GM23338 (cell line): Measurements from ENCODE around the gene IL24. TPM values are rescaled to one million over a fixed set of nuclear protein-coding genes. Genes with fewer than 3 reads are reported as not detected.

Experiments used
- ATAC-seq: fragments of 200-7000 bp; cut with Tn5 transposase; 3 replicates; pipeline ENCODE4 v1.9.1; 2020
- DNase-seq: peaks from one replicate; pipeline ENCODE4 v3.0.0-alpha.2; 2015; ENCODE audit warnings: low spot score
- H2AFZ ChIP-seq: fragments of 200-600 bp; sonication (generic); 2 replicates; pipeline ENCODE4 v1.8.0; 2016; ENCODE audit warnings: antibody characterized with exemption, mild to moderate bottlenecking, moderate library complexity
- H3F3A ChIP-seq: fragments of 200-600 bp; sonication (generic); replicated peaks from 2 replicates; pipeline ENCODE4 v1.8.0; 2017; ENCODE audit warnings: antibody characterized with exemption, mixed run types, low read depth
- H3K27ac ChIP-seq: fragments of 200-600 bp; sonication (generic); 2 replicates; pipeline ENCODE4 v1.6.1; 2016; ENCODE audit warnings: low read depth
- H3K27me3 ChIP-seq: fragments of 200-600 bp; sonication (generic); 2 replicates; pipeline ENCODE4 v1.8.0; 2016; ENCODE audit warnings: mild to moderate bottlenecking, mixed run types, moderate library complexity; ENCODE audit not compliant: insufficient read depth
- H3K36me3 ChIP-seq: fragments of 200-600 bp; sonication (generic); 2 replicates; pipeline ENCODE4 v1.8.0; 2016; ENCODE audit warnings: mild to moderate bottlenecking; ENCODE audit not compliant: insufficient read depth
- H3K4me1 ChIP-seq: fragments of 200-600 bp; sonication (generic); 2 replicates; pipeline ENCODE4 v1.8.0; 2016; ENCODE audit warnings: mild to moderate bottlenecking, moderate library complexity; ENCODE audit not compliant: insufficient read depth
- H3K4me2 ChIP-seq: fragments of 200-600 bp; sonication (generic); 2 replicates; pipeline ENCODE4 v1.7.1; 2017; ENCODE audit warnings: mixed run types
- H3K4me3 ChIP-seq: fragments of 200-600 bp; sonication (generic); 2 replicates; pipeline ENCODE4 v1.6.1; 2016; ENCODE audit warnings: mixed run types
- H3K79me2 ChIP-seq: fragments of 200-600 bp; sonication (generic); replicated peaks from 2 replicates; pipeline ENCODE4 v1.8.0; 2017; ENCODE audit warnings: mild to moderate bottlenecking; ENCODE audit not compliant: insufficient read depth
- H3K9me2 ChIP-seq: fragments of 200-600 bp; sonication (generic); 2 replicates; pipeline ENCODE4 v1.8.0; 2017; ENCODE audit not compliant: insufficient read depth
- H4K20me1 ChIP-seq: fragments of 200-600 bp; sonication (generic); replicated peaks from 2 replicates; pipeline ENCODE4 v1.8.0; 2017; ENCODE audit warnings: mild to moderate bottlenecking; ENCODE audit not compliant: insufficient read depth
- H3K27ac Mint-ChIP-seq: 2 replicates; pipeline ENCODE4 v1.8.0; 2020; ENCODE audit warnings: inconsistent platforms, mild to moderate bottlenecking, moderate library complexity, mixed read lengths
- H3K27me3 Mint-ChIP-seq: 3 replicates; pipeline ENCODE4 v1.8.0; 2022; ENCODE audit warnings: low read depth, mild to moderate bottlenecking, moderate library complexity, mixed read lengths, inconsistent platforms; ENCODE audit not compliant: insufficient read depth, poor library complexity
- H3K36me3 Mint-ChIP-seq: 3 replicates; pipeline ENCODE4 v1.8.0; 2021; ENCODE audit warnings: low read depth, mild to moderate bottlenecking, inconsistent platforms, moderate library complexity, mixed read lengths
- H3K4me1 Mint-ChIP-seq: 3 replicates; pipeline ENCODE4 v1.8.0; 2020; ENCODE audit warnings: mild to moderate bottlenecking, inconsistent platforms, mixed read lengths
- H3K4me3 Mint-ChIP-seq: 3 replicates; pipeline ENCODE4 v1.8.0; 2021; ENCODE audit warnings: moderate library complexity, mild to moderate bottlenecking, inconsistent platforms, mixed read lengths
- H3K9me3 Mint-ChIP-seq: 3 replicates; pipeline ENCODE4 v1.8.0; 2020; ENCODE audit warnings: moderate library complexity, mild to moderate bottlenecking, inconsistent platforms, mixed read lengths
- CREB1 ChIP-seq: fragments of 250-450 bp; sonication (Bioruptor Pico); IDR thresholded peaks from 2 replicates; pipeline ENCODE4 v1.5.0; 2020; ENCODE audit warnings: low read depth, mild to moderate bottlenecking, moderate library complexity
- CTCF ChIP-seq, 2 experiments: fragments of 200-600 bp in 1 of 2; sonication (generic) in 1 of 2; conservative IDR thresholded peaks; 2 replicates each; pipeline versions ENCODE4 v1.5.1 to v1.6.1; 2016 to 2017; ENCODE audit warnings: antibody characterized with exemption in 2 of 2, low read depth in 2 of 2, mild to moderate bottlenecking in 2 of 2, moderate library complexity in 1 of 2
- EZH2 ChIP-seq: fragments of 200-600 bp; sonication (generic); IDR thresholded peaks from one replicate; pipeline ENCODE4 v1.8.0; 2017; ENCODE audit warnings: antibody characterized with exemption, mild to moderate bottlenecking, low read depth; ENCODE audit not compliant: unreplicated experiment
- EZH2phosphoT487 ChIP-seq: fragments of 200-600 bp; sonication (generic); IDR thresholded peaks from one replicate; pipeline ENCODE4 v1.8.1; 2018; ENCODE audit warnings: antibody characterized with exemption; ENCODE audit not compliant: unreplicated experiment
- JUNB ChIP-seq: IDR thresholded peaks from one replicate; pipeline ENCODE4 v1.6.1; 2016; ENCODE audit warnings: antibody characterized with exemption; ENCODE audit not compliant: unreplicated experiment
- NANOG ChIP-seq: IDR thresholded peaks from 2 replicates; pipeline ENCODE4 v1.6.1; 2016; ENCODE audit warnings: antibody characterized with exemption, borderline replicate concordance
- REST ChIP-seq: IDR thresholded peaks from one replicate; pipeline ENCODE4 v1.6.1; 2018; ENCODE audit warnings: antibody characterized with exemption; ENCODE audit not compliant: unreplicated experiment
- STAT1 ChIP-seq: IDR thresholded peaks from one replicate; pipeline ENCODE4 v1.6.1; 2016; ENCODE audit warnings: antibody characterized with exemption; ENCODE audit not compliant: unreplicated experiment
- ZNF114 ChIP-seq: fragments of 250-450 bp; sonication (Bioruptor Pico); IDR thresholded peaks from 2 replicates; pipeline ENCODE4 v1.5.0; 2020; ENCODE audit warnings: mild to moderate bottlenecking, moderate library complexity
- ZNF462 ChIP-seq: fragments of 250-450 bp; sonication (Bioruptor Pico); IDR thresholded peaks from 2 replicates; pipeline ENCODE4 v1.5.0; 2020; ENCODE audit warnings: mild to moderate bottlenecking, moderate library complexity
- polyA plus RNA-seq: library from polyadenylated mRNA; unstranded; fragments of >200 nt; fragmentation: Nextera tagmentation; extraction: Ambion mirVana; gene quantifications from 2 replicates; pipeline ENCODE4 v1.2.1, GENCODE V29; 2016
- total RNA-seq: library from RNA; depleted of rRNA; stranded (reverse); fragments of >200 nt; shearing (Covaris generic); gene quantifications from 2 replicates; pipeline ENCODE4 v1.2.3, GENCODE V29; 2014

Gene IL24
- total and polyA plus RNA-seq, 2 experiments from 2014 or later: not detected

- no peaks in the 10 kb centered on the region for H4K20me1 ChIP-seq
- H3K27me3 ChIP-seq: peaks cover 5% of the 10 kb centered on the region
- no peaks in the 10 kb centered on the region for H3K4me1 ChIP-seq
- no peaks in the 10 kb centered on the region for H3K36me3 ChIP-seq
- Mint-ChIP-seq H3K4me1 (peaks cover 10% of the 10 kb centered on the region; the same call in 2 of the 3 replicates), H3K9me3 (no peaks in the 10 kb centered on the region), H3K27ac (no peak overlapping the region), H3K27me3 (peaks cover 11% of the 10 kb centered on the region), H3K36me3 (no peaks in the 10 kb centered on the region), H3K4me3 (no peak overlapping the region)
- H3F3A ChIP-seq: no peaks in the 10 kb centered on the region
- no peaks in the 10 kb centered on the region for H3K79me2 ChIP-seq
- no peak overlapping the region for H2AFZ ChIP-seq
- no peak overlapping the region for H3K4me3 ChIP-seq
- no peak for TF ChIP-seq JUNB
- TF ChIP-seq EZH2: no peak
- TF ChIP-seq EZH2phosphoT487: no peak
- TF ChIP-seq ZNF114 (CRISPR knock-in tag): no peak
- no peak for TF ChIP-seq REST
- TF ChIP-seq CREB1 (CRISPR knock-in tag): no peak
- TF ChIP-seq STAT1: no peak
- H3K4me2 ChIP-seq: no peak overlapping the region
- no peak for DNase-seq
- no peak for ATAC-seq
- H3K27ac ChIP-seq: no peak overlapping the region
- 0 out of 2 replicates have a peak, but pooled peaks cover 1% of the 10 kb centered on the region for H3K9me2 ChIP-seq
Measured at GRCh38 chr1:206902702-206903101, 5.5 kb downstream of the IL24 start.

GRCh38 chr1:206903687-206904086 is 6.4 kb downstream of the IL24 start:
- Histone ChIP-seq H3K9me2 (0 out of 2 replicates have a peak, but pooled peaks cover 4% of the 10 kb centered on the region), H2AFZ (no peak overlapping the region), H3K4me3 (no peak overlapping the region), H3K4me1 (peaks cover under 1% of the 10 kb centered on the region; the same call in 1 of the 2 replicates), H3K27me3 (peaks cover 15% of the 10 kb centered on the region), H3K4me2 (no peak overlapping the region), H4K20me1 (no peaks in the 10 kb centered on the region), H3K27ac (no peak overlapping the region), H3K36me3 (no peaks in the 10 kb centered on the region), H3K79me2 (no peaks in the 10 kb centered on the region), H3F3A (no peaks in the 10 kb centered on the region)
- DNase-seq (no peak), ATAC-seq (no peak)
- Mint-ChIP-seq H3K27me3 (peaks cover 18% of the 10 kb centered on the region), H3K9me3 (no peaks in the 10 kb centered on the region), H3K36me3 (no peaks in the 10 kb centered on the region), H3K4me3 (no peak overlapping the region), H3K27ac (no peak overlapping the region), H3K4me1 (peaks cover 17% of the 10 kb centered on the region)
- no peak for TF ChIP-seq EZH2
- no peak for TF ChIP-seq STAT1
- TF ChIP-seq NANOG: no peak
- TF ChIP-seq ZNF462: no peak
- TF ChIP-seq CTCF (conservative IDR thresholded peaks at IDR 0.05; ENCODE audit: low read depth in 2 of 2): no peak
